ENCODE data around the gene TSPAN7. TPM values are rescaled to one million over a fixed set of nuclear protein-coding genes. Genes with fewer than 3 reads are reported as not detected.

TSPAN7 gene
- polyA plus RNA-seq, 4 donors, result 6.9 to 70.5 (median 31.4) TPM

- H3K27ac ChIP-seq (ENCODE audit: low read depth in 1 of 3, low read length in 2 of 3), result no peak overlapping the region
- H3K4me1 ChIP-seq (ENCODE audit: control insufficient read depth in 3 of 3, insufficient read depth in 2 of 3, low read depth in 1 of 3, low read length in 2 of 3), result no peaks in the 10 kb centered on the region
- 48 to 76% (median 64%) methylated on average over 4 of the region's 4 CpGs for WGBS, 3 donors
- H3K36me3 ChIP-seq (ENCODE audit: control insufficient read depth in 3 of 3, insufficient read depth in 2 of 3, low read depth in 1 of 3, low read length in 3 of 3), result no peaks in the 10 kb centered on the region
- no peaks in the 10 kb centered on the region for H3K27me3 ChIP-seq (ENCODE audit: control insufficient read depth in 3 of 3, insufficient read depth in 3 of 3, low read length in 3 of 3)
- H3K9me3 ChIP-seq (ENCODE audit: control insufficient read depth in 2 of 2, insufficient read depth in 1 of 2, low read depth in 1 of 2, low read length in 1 of 2), result no peaks in the 10 kb centered on the region
- no peak overlapping the region for H3K4me3 ChIP-seq (ENCODE audit: low read depth in 1 of 3, low read length in 3 of 3)
- FAIRE-seq, result no peak
- no peak for DNase-seq
Measured at GRCh38 chrX:38620623-38621022, 59.3 kb downstream of the TSPAN7 start.

GRCh38 chrX:38626296-38626695 lies 65.0 kb downstream of the TSPAN7 start:
- Histone ChIP-seq H3K4me1 (ENCODE audit: control insufficient read depth in 3 of 3, insufficient read depth in 2 of 3, low read depth in 1 of 3, low read length in 2 of 3) (no peaks in the 10 kb centered on the region), H3K27me3 (ENCODE audit: control insufficient read depth in 3 of 3, insufficient read depth in 3 of 3, low read length in 3 of 3) (no peaks in the 10 kb centered on the region), H3K27ac (ENCODE audit: low read depth in 1 of 3, low read length in 2 of 3) (no peak overlapping the region), H3K36me3 (ENCODE audit: control insufficient read depth in 3 of 3, insufficient read depth in 2 of 3, low read depth in 1 of 3, low read length in 3 of 3) (no peaks in the 10 kb centered on the region), H3K4me3 (ENCODE audit: low read depth in 1 of 3, low read length in 3 of 3) (no peak overlapping the region), H3K9me3 (ENCODE audit: control insufficient read depth in 2 of 2, insufficient read depth in 1 of 2, low read depth in 1 of 2, low read length in 1 of 2) (no peaks in the 10 kb centered on the region)
- WGBS, 3 donors, result 79 to 92% (median 91%) methylated on average over 4 of the region's 4 CpGs
- FAIRE-seq (no peak), DNase-seq (no peak)

GRCh38 chrX:38627683-38628082 lies 66.3 kb downstream of the TSPAN7 start:
- DNase-seq (peak; percentile 37 to 48), FAIRE-seq (no peak)
- H3K36me3 ChIP-seq (ENCODE audit: control insufficient read depth in 3 of 3, insufficient read depth in 2 of 3, low read depth in 1 of 3, low read length in 3 of 3), result no peaks in the 10 kb centered on the region
- H3K4me1 ChIP-seq (ENCODE audit: control insufficient read depth in 3 of 3, insufficient read depth in 2 of 3, low read depth in 1 of 3, low read length in 2 of 3), result no peaks in the 10 kb centered on the region
- H3K4me3 ChIP-seq (ENCODE audit: low read depth in 1 of 3, low read length in 3 of 3), result no peak overlapping the region
- no peaks in the 10 kb centered on the region for H3K9me3 ChIP-seq (ENCODE audit: control insufficient read depth in 2 of 2, insufficient read depth in 1 of 2, low read depth in 1 of 2, low read length in 1 of 2)
- H3K27me3 ChIP-seq (ENCODE audit: control insufficient read depth in 3 of 3, insufficient read depth in 3 of 3, low read length in 3 of 3), result no peaks in the 10 kb centered on the region
- H3K27ac ChIP-seq (ENCODE audit: low read depth in 1 of 3, low read length in 2 of 3), result no peak overlapping the region

- FAIRE-seq, result no peak
- no peak for DNase-seq
- Histone ChIP-seq H3K4me1 (ENCODE audit: control insufficient read depth in 3 of 3, insufficient read depth in 2 of 3, low read depth in 1 of 3, low read length in 2 of 3) (no peaks in the 10 kb centered on the region), H3K9me3 (ENCODE audit: control insufficient read depth in 2 of 2, insufficient read depth in 1 of 2, low read depth in 1 of 2, low read length in 1 of 2) (no peaks in the 10 kb centered on the region), H3K27me3 (ENCODE audit: control insufficient read depth in 3 of 3, insufficient read depth in 3 of 3, low read length in 3 of 3) (no peaks in the 10 kb centered on the region), H3K4me3 (ENCODE audit: low read depth in 1 of 3, low read length in 3 of 3) (no peak overlapping the region), H3K27ac (ENCODE audit: low read depth in 1 of 3, low read length in 2 of 3) (no peak overlapping the region), H3K36me3 (ENCODE audit: control insufficient read depth in 3 of 3, insufficient read depth in 2 of 3, low read depth in 1 of 3, low read length in 3 of 3) (no peaks in the 10 kb centered on the region)
Measured at GRCh38 chrX:38628587-38628986, 67.2 kb downstream of the TSPAN7 start.

GRCh38 chrX:38632516-38632915 lies 71.2 kb downstream of the TSPAN7 start:
- H3K4me3 ChIP-seq (ENCODE audit: low read depth in 1 of 3, low read length in 3 of 3), result no peak overlapping the region
- no peaks in the 10 kb centered on the region for H3K27me3 ChIP-seq (ENCODE audit: control insufficient read depth in 3 of 3, insufficient read depth in 3 of 3, low read length in 3 of 3)
- no peaks in the 10 kb centered on the region for H3K9me3 ChIP-seq (ENCODE audit: control insufficient read depth in 2 of 2, insufficient read depth in 1 of 2, low read depth in 1 of 2, low read length in 1 of 2)
- H3K36me3 ChIP-seq (ENCODE audit: control insufficient read depth in 3 of 3, insufficient read depth in 2 of 3, low read depth in 1 of 3, low read length in 3 of 3), result no peaks in the 10 kb centered on the region
- WGBS, 3 donors, result 56% methylated on average over 2 of the region's 2 CpGs
- FAIRE-seq (no peak), DNase-seq (no peak)
- no peak overlapping the region for H3K27ac ChIP-seq (ENCODE audit: low read depth in 1 of 3, low read length in 2 of 3)
- H3K4me1 ChIP-seq (ENCODE audit: control insufficient read depth in 3 of 3, insufficient read depth in 2 of 3, low read depth in 1 of 3, low read length in 2 of 3), result peaks cover 0 to 7% (median 0%) of the 10 kb centered on the region in 3 donors

GRCh38 chrX:38634665-38635064 lies 73.3 kb downstream of the TSPAN7 start:
- no peak for FAIRE-seq
- Histone ChIP-seq H3K36me3 (ENCODE audit: control insufficient read depth in 3 of 3, insufficient read depth in 2 of 3, low read depth in 1 of 3, low read length in 3 of 3) (no peaks in the 10 kb centered on the region), H3K4me3 (ENCODE audit: low read depth in 1 of 3, low read length in 3 of 3) (no peak overlapping the region), H3K9me3 (ENCODE audit: control insufficient read depth in 2 of 2, insufficient read depth in 1 of 2, low read depth in 1 of 2, low read length in 1 of 2) (no peaks in the 10 kb centered on the region), H3K4me1 (ENCODE audit: control insufficient read depth in 3 of 3, insufficient read depth in 2 of 3, low read depth in 1 of 3, low read length in 2 of 3) (peaks cover 0 to 7% (median 0%) of the 10 kb centered on the region in 3 donors), H3K27me3 (ENCODE audit: control insufficient read depth in 3 of 3, insufficient read depth in 3 of 3, low read length in 3 of 3) (no peaks in the 10 kb centered on the region), H3K27ac (ENCODE audit: low read depth in 1 of 3, low read length in 2 of 3) (no peak overlapping the region)
- DNase-seq, result peak in 1 of 2 donors; percentile 54
- WGBS, 3 donors, result 37 to 59% (median 44%) methylated on average over 2 of the region's 2 CpGs

- H3K9me3 ChIP-seq (ENCODE audit: control insufficient read depth in 2 of 2, insufficient read depth in 1 of 2, low read depth in 1 of 2, low read length in 1 of 2), result no peaks in the 10 kb centered on the region
- H3K36me3 ChIP-seq (ENCODE audit: control insufficient read depth in 3 of 3, insufficient read depth in 2 of 3, low read depth in 1 of 3, low read length in 3 of 3), result no peaks in the 10 kb centered on the region
- no peak overlapping the region for H3K4me3 ChIP-seq (ENCODE audit: low read depth in 1 of 3, low read length in 3 of 3)
- no peak for DNase-seq
- no peaks in the 10 kb centered on the region for H3K27me3 ChIP-seq (ENCODE audit: control insufficient read depth in 3 of 3, insufficient read depth in 3 of 3, low read length in 3 of 3)
- no peak for FAIRE-seq
- H3K4me1 ChIP-seq (ENCODE audit: control insufficient read depth in 3 of 3, insufficient read depth in 2 of 3, low read depth in 1 of 3, low read length in 2 of 3), result peaks cover 0 to 7% (median 0%) of the 10 kb centered on the region in 3 donors
- WGBS, 3 donors, result 71 to 75% (median 73%) methylated on average over 8 of the region's 8 CpGs
- H3K27ac ChIP-seq (ENCODE audit: low read depth in 1 of 3, low read length in 2 of 3), result no peak overlapping the region
Measured at GRCh38 chrX:38636949-38637819, 75.8 kb downstream of the TSPAN7 start.

- WGBS, 3 donors, result 55 to 77% (median 71%) methylated on average over 5 of the region's 5 CpGs
- no peaks in the 10 kb centered on the region for H3K9me3 ChIP-seq (ENCODE audit: control insufficient read depth in 2 of 2, insufficient read depth in 1 of 2, low read depth in 1 of 2, low read length in 1 of 2)
- FAIRE-seq, result no peak
- no peaks in the 10 kb centered on the region for H3K36me3 ChIP-seq (ENCODE audit: control insufficient read depth in 3 of 3, insufficient read depth in 2 of 3, low read depth in 1 of 3, low read length in 3 of 3)
- H3K4me1 ChIP-seq (ENCODE audit: control insufficient read depth in 3 of 3, insufficient read depth in 2 of 3, low read depth in 1 of 3, low read length in 2 of 3), result peaks cover 0 to 7% (median 0%) of the 10 kb centered on the region in 3 donors
- H3K27ac ChIP-seq (ENCODE audit: low read depth in 1 of 3, low read length in 2 of 3), result no peak overlapping the region
- DNase-seq, result no peak
- H3K4me3 ChIP-seq (ENCODE audit: low read depth in 1 of 3, low read length in 3 of 3), result no peak overlapping the region
- no peaks in the 10 kb centered on the region for H3K27me3 ChIP-seq (ENCODE audit: control insufficient read depth in 3 of 3, insufficient read depth in 3 of 3, low read length in 3 of 3)
Measured at GRCh38 chrX:38638952-38639529, 77.7 kb downstream of the TSPAN7 start.
